AG04449 (cell line): Measurements from ENCODE around the gene HELT.
"Not testable (repeated sequence)": the region's sequence is repeated elsewhere in the genome, so short reads cannot be mapped to it uniquely, and the experiment has no call there.

Experiments
- CTCF ChIA-PET: fragments of 350-600 bp; formaldehyde crosslinking; extraction: SDS; loops from one replicate; lab custom pipeline; 2021; ENCODE audit warnings: antibody characterized with exemption; lab: Yijun Ruan, JAX
- POLR2A ChIA-PET: fragments of 400-600, 350-600 bp; formaldehyde crosslinking; extraction: SDS; loops from one replicate; lab custom pipeline; 2020; ENCODE audit warnings: antibody characterized with exemption, inconsistent platforms; lab: Yijun Ruan, JAX
- DNase-seq: peaks from one replicate; pipeline ENCODE4 v3.0.0-alpha.2; 2010; ENCODE audit warnings: low read depth, low spot score
- H3K4me3 ChIP-seq: 2 replicates; pipeline ENCODE4 v1.5.1; 2011; ENCODE audit warnings: low read depth, mild to moderate bottlenecking, control low read depth, low read length
- CTCF ChIP-seq: IDR thresholded peaks from one replicate; pipeline ENCODE4 v1.5.1; 2011; ENCODE audit warnings: mild to moderate bottlenecking, moderate library complexity, low read length, control low read depth, inconsistent platforms; ENCODE audit not compliant: insufficient read depth; ENCODE audit errors: missing control alignments

Gene HELT

GRCh38 chr4:184978211-184978610 is 40.1 kb upstream of the HELT start:
- POLR2A ChIA-PET = no interaction called here
- no peak overlapping the region for H3K4me3 ChIP-seq
- no peak for TF ChIP-seq CTCF
- DNase-seq = no peak
- CTCF ChIA-PET = interaction anchor here (0.6 kb wide), 2 partner anchors 396 to 621 kb away, joined by 3 read pairs; no protein-coding TSS in a partner anchor

- ChIA-PET CTCF (no interaction called here), POLR2A (no interaction called here)
- no peak overlapping the region for H3K4me3 ChIP-seq
- TF ChIP-seq CTCF = no peak
- no peak for DNase-seq
Observed at GRCh38 chr4:184979461-184980124, 38.7 kb upstream of the HELT start.

GRCh38 chr4:184980261-184980660 is 38.0 kb upstream of the HELT start:
- no peak overlapping the region for H3K4me3 ChIP-seq
- CTCF ChIA-PET = no interaction called here
- DNase-seq = no peak
- no peak for TF ChIP-seq CTCF
- POLR2A ChIA-PET = no interaction called here

- DNase-seq = no peak
- ChIA-PET CTCF (interaction anchor here (0.8 to 1.5 kb wide), 5 partner anchors 17 to 720 kb away, joined by 3 to 13 read pairs (median 5); no protein-coding TSS in a partner anchor), POLR2A (no interaction called here)
- H3K4me3 ChIP-seq = no peak overlapping the region
- peak; percentile 28 for TF ChIP-seq CTCF
Observed at GRCh38 chr4:184983672-184984356, 34.5 kb upstream of the HELT start.

GRCh38 chr4:184987493-184988031 is 30.7 kb upstream of the HELT start:
- no peak for DNase-seq
- TF ChIP-seq CTCF = no peak
- POLR2A ChIA-PET = no interaction called here
- no peak overlapping the region for H3K4me3 ChIP-seq
- CTCF ChIA-PET = interaction anchor here (0.8 to 1.0 kb wide), 2 partner anchors 242 to 1051 kb away, joined by 3 read pairs; no protein-coding TSS in a partner anchor

- H3K4me3 ChIP-seq = no peak overlapping the region
- CTCF ChIA-PET = interaction anchor here (1.5 kb wide), 1 partner anchor 17 kb away, joined by 6 read pairs; no protein-coding TSS in a partner anchor
- no peak for DNase-seq
- POLR2A ChIA-PET = no interaction called here
- no peak for TF ChIP-seq CTCF
Observed at GRCh38 chr4:184988611-184989010, 29.7 kb upstream of the HELT start.

- DNase-seq, POLR2A ChIA-PET, H3K4me3 ChIP-seq: not testable (repeated sequence)
- CTCF ChIA-PET = interaction anchor here (1.5 kb wide), 1 partner anchor 16 kb away, joined by 6 read pairs; no protein-coding TSS in a partner anchor
Observed at GRCh38 chr4:184989283-184989682, 29.0 kb upstream of the HELT start.

- H3K4me3 ChIP-seq, POLR2A ChIA-PET, DNase-seq: not testable (repeated sequence)
- CTCF ChIA-PET = interaction anchor here (1.5 kb wide), 1 partner anchor 15 kb away, joined by 6 read pairs; no protein-coding TSS in a partner anchor
Observed at GRCh38 chr4:184990131-184990530, 28.2 kb upstream of the HELT start.
